Osteoblast (primary cell): ENCODE results near the gene MAB21L4. TPM values are rescaled to one million over a fixed set of nuclear protein-coding genes. Genes with fewer than 3 reads are reported as not detected.

ENCODE experiments used
- DNase-seq: peaks from one replicate; pipeline ENCODE4 v3.0.0; 2011; ENCODE audit warnings: low spot score, mixed read lengths; ENCODE audit not compliant: insufficient read length; ENCODE audit errors: missing footprints
- H2AFZ ChIP-seq: 2 replicates; pipeline ENCODE4 v1.6.0; 2011; ENCODE audit warnings: mild to moderate bottlenecking, low read length
- H3K27ac ChIP-seq: 2 replicates; pipeline ENCODE4 v1.5.1; 2011; ENCODE audit warnings: mild to moderate bottlenecking, low read depth, low read length, moderate library complexity
- H3K27me3 ChIP-seq: 2 replicates; pipeline ENCODE4 v1.6.0; 2012; ENCODE audit warnings: mild to moderate bottlenecking, control low read depth, inconsistent platforms, low read length, moderate library complexity; ENCODE audit not compliant: insufficient read depth
- H3K36me3 ChIP-seq: 2 replicates; pipeline ENCODE4 v1.5.1; 2011; ENCODE audit warnings: mild to moderate bottlenecking, low read length, control low read depth, moderate library complexity; ENCODE audit not compliant: insufficient read depth
- H3K4me1 ChIP-seq: 2 replicates; pipeline ENCODE4 v1.5.1; 2011; ENCODE audit warnings: mild to moderate bottlenecking, low read length, control low read depth, moderate library complexity; ENCODE audit not compliant: insufficient read depth
- H3K4me2 ChIP-seq: 2 replicates; pipeline ENCODE4 v1.6.0; 2011; ENCODE audit warnings: mild to moderate bottlenecking, low read length; ENCODE audit not compliant: insufficient read depth
- H3K4me3 ChIP-seq: fragments of 200-600 bp; sonication (generic); 3 replicates; pipeline ENCODE4 v1.5.1; 2012; ENCODE audit warnings: mild to moderate bottlenecking, low read length, inconsistent platforms; ENCODE audit not compliant: insufficient read depth
- H3K79me2 ChIP-seq: 2 replicates; pipeline ENCODE4 v1.6.0; 2012; ENCODE audit warnings: mild to moderate bottlenecking, low read length, control low read depth, inconsistent platforms; ENCODE audit not compliant: insufficient read depth
- H3K9me3 ChIP-seq: 2 replicates; pipeline ENCODE4 v1.5.1; 2011; ENCODE audit warnings: low read depth, low read length, control low read depth
- H4K20me1 ChIP-seq: 2 replicates; pipeline ENCODE4 v1.6.0; 2012; ENCODE audit warnings: mild to moderate bottlenecking, low read length, control low read depth; ENCODE audit not compliant: insufficient read depth
- CTCF ChIP-seq: IDR thresholded peaks from 2 replicates; pipeline ENCODE4 v1.5.1; 2011; ENCODE audit warnings: mild to moderate bottlenecking, low read depth, low read length, moderate library complexity; ENCODE audit errors: extremely low read depth
- total RNA-seq: library from RNA; depleted of rRNA; stranded (reverse); fragments of >200 nt; gene quantifications from 2 replicates; pipeline ENCODE4 v1.2.3, GENCODE V29; 2012

MAB21L4 gene
- total RNA-seq, 1 donor, result not detected

DNA sequence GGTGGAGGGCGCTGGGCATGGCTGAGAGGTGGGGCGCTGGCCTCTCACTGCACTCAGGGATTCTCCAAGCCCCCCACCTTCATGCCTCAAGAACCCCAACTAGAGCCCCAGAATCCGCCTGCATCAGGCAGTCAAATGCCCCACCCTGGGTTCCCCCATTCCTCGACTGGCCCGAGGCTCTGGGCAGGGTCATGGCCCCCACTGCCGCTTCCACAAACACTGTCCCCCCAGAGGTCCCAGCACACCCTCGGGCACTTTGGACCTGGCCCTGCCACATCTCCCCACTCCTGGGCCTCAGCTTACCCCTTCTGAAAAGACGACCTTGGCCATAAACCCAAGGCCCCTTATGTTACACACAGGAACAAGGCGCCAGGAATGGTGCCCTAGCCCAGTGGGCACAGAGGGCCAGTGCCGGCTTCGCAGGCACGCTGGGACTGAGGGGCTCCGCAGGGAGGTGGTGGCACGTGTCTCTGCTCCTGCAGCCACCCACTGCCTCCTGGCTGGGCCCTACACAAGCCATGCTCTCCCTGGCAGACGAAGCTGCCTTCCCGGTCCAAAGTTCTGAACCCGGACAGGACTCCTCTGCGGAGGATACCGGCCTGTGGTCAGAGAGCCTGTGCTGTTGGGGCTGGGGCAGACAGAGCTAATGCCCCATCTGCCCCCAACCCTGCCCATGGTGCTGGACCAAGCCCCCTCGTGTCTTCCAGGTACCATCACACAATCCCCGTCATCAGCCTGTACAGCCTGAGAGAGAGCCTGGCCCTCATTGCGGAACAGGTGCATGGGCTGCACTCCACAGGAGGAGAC lies 20.5 kb downstream of the MAB21L4 start:
- Histone ChIP-seq H3K4me3 (no peak overlapping the region), H2AFZ (no peak overlapping the region)
- DNase-seq, result peak; percentile 89

GRCh38 chr2:240874715-240875227 lies 21.2 kb downstream of the MAB21L4 start:
- H3K27ac ChIP-seq, result no peak overlapping the region
- TF ChIP-seq CTCF, result no peak
- no peak overlapping the region for H3K4me2 ChIP-seq

More for the DNA sequence above, 20.5 kb downstream of the MAB21L4 start:
- no peak overlapping the region for H3K4me2 ChIP-seq
- H3K9me3 ChIP-seq, result no peaks in the 10 kb centered on the region
- H3K36me3 ChIP-seq, result no peaks in the 10 kb centered on the region
- H4K20me1 ChIP-seq, result no peaks in the 10 kb centered on the region
- no peak for TF ChIP-seq CTCF
- no peaks in the 10 kb centered on the region for H3K4me1 ChIP-seq
- no peak overlapping the region for H3K27ac ChIP-seq
- H3K27me3 ChIP-seq, result no peaks in the 10 kb centered on the region
- no peaks in the 10 kb centered on the region for H3K79me2 ChIP-seq

GRCh38 chr2:240873805-240874714 lies 21.9 kb downstream of the MAB21L4 start:
- Histone ChIP-seq H3K4me2 (no peak overlapping the region), H3K36me3 (no peaks in the 10 kb centered on the region), H3K27ac (no peak overlapping the region), H3K27me3 (no peaks in the 10 kb centered on the region), H2AFZ (no peak overlapping the region), H3K79me2 (no peaks in the 10 kb centered on the region), H4K20me1 (no peaks in the 10 kb centered on the region), H3K4me1 (no peaks in the 10 kb centered on the region), H3K9me3 (no peaks in the 10 kb centered on the region), H3K4me3 (no peak overlapping the region)
- DNase-seq, result peak; percentile 87
- TF ChIP-seq CTCF, result no peak

More at GRCh38 chr2:240874715-240875227, 21.2 kb downstream of the MAB21L4 start:
- H3K4me3 ChIP-seq, result no peak overlapping the region
- DNase-seq, result peak; percentile 75
- no peaks in the 10 kb centered on the region for H3K79me2 ChIP-seq
- no peaks in the 10 kb centered on the region for H3K4me1 ChIP-seq
- H3K36me3 ChIP-seq, result no peaks in the 10 kb centered on the region
- no peak overlapping the region for H2AFZ ChIP-seq
- H3K9me3 ChIP-seq, result no peaks in the 10 kb centered on the region
- no peaks in the 10 kb centered on the region for H4K20me1 ChIP-seq
- no peaks in the 10 kb centered on the region for H3K27me3 ChIP-seq
